WI38 (cell line): Measurements from ENCODE around the gene SULT1B1.
"Not testable (repeated sequence)": the region's sequence is repeated elsewhere in the genome, so short reads cannot be mapped to it uniquely, and the experiment has no call there.

Experiments used
- H3K4me3 ChIP-seq: 2 replicates; pipeline ENCODE4 v1.5.1; 2011; ENCODE audit warnings: low read depth, mild to moderate bottlenecking, control low read depth, low read length
- CTCF ChIP-seq: IDR thresholded peaks from 2 replicates; pipeline ENCODE4 v1.5.1; 2012; ENCODE audit warnings: low read depth, mild to moderate bottlenecking, control low read depth, low read length

SULT1B1 gene

DNA sequence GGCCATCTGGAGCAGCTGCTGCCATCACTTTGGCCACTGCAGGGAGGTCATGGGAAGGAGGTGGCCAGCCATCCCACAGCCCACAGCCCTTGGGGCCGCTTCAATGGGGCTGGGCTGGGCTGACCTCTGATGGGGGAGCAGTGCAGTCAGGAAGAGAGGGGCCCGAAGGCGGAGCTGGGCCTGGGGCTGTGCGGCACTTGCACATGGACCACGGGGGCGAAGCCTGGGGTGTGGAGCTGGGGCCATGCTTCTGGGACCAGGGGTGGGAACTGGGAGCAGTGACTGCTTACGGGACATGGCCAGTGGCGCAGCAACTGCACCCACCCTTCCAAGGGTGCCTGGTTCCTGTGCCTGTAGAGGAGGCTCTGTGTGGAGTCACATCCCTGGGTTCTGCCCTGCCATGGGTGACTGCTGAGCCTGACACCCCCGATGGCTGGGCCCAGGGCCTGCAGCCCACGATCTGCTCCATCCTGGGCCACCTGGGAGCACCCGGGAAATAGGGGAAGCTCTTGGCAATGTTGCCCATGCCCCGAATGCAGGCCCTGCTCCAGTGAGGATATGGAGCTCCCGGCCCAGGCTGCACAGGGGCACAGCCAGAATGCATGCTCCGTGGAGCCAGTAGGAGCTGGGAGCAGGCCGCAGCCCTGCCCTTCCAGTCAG is 22.4 kb upstream of the SULT1B1 start:
- no peak for TF ChIP-seq CTCF
- no peak overlapping the region for H3K4me3 ChIP-seq

DNA sequence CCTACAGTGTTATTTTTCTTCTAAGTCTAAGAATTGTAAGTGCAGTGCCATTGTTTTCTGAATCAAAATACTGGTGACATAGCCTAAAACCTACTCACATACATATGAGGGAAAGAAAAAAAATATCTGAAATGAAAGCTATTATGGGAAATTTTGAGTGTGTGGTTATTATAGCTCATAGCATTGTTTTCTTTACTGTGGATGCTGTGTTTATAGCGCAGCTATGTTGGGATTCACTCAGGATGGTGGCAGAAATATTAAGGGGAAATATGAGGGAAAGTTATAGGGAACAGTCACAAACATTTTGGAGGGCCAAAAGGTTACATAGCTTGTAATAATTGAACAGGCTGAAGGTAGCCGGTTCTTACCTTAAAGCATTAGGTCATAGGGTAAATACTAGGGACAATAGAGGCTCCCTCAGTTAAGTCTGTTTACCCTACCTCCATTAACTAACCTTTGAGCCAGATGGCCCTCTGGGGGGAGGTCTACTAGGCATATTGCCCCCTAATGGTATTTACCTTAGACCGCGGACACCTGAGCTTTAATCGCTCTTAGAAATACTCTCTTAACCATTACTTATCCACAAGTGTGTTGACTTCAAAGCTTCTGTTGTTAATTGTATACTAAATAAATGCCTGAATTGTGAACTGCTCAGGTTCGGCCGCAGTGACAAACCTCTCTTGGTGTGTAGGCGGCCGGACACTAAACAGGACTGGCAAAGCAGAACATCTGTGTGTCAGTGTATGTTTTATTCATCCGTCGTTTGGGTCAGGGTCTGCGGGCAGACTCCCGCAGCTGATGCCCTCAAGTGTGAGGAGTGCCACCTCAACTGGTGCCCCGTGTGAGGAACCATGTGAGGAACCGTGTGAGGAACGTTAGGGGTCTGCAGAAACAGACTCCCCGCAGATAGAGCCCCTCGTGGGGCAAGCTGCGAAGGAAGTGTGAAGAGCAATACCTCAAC is 21.3 kb upstream of the SULT1B1 start:
- TF ChIP-seq CTCF: no peak
- no peak overlapping the region for H3K4me3 ChIP-seq

DNA sequence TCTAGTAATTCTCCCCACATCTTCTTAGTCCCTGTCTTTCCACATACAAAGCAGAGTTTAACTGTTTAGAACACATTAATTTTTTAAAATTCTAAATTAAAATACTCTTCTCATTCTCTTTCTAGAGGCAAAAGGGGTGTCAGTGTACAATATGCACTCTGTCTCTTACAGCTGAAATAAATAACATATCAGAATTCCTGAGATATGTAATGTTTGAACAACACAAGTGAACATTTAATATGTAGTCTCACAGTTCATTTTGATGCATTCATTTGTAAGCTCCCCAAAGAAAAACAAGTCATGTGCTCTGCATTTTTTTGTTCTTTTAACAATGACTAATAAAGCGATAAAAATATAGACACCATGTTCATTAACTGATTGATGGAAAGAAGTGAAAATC is 19.7 kb upstream of the SULT1B1 start:
- TF ChIP-seq CTCF: no peak

GRCh38 chr4:69776696-69777095 is 16.3 kb upstream of the SULT1B1 start:
- H3K4me3 ChIP-seq: no peak overlapping the region
- no peak for TF ChIP-seq CTCF

More for the DNA sequence above, 19.7 kb upstream of the SULT1B1 start:
- H3K4me3 ChIP-seq: no peak overlapping the region

- H3K4me3 ChIP-seq: no peak overlapping the region
- TF ChIP-seq CTCF: no peak
Observed at GRCh38 chr4:69775321-69775867, 15.0 kb upstream of the SULT1B1 start.

DNA sequence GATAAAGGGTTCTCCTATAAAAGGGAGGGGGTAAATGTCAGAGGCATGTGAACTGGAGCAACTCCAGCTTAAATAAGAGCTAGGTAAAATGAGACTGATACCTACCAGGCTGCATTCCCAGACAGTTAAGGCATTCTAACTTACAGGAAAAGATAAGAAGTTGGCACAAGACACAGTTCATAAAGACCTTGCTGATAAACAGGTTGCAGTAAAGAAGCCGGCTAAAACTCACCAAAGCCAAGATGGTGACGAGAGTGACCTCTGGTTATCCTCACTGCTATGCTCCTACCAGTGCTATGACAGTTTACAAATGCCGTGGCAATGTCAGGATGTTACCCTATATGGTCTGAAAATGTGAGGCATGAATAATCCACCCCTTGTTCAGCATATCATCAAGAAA is 13.1 kb upstream of the SULT1B1 start:
- TF ChIP-seq CTCF: no peak
- no peak overlapping the region for H3K4me3 ChIP-seq

DNA sequence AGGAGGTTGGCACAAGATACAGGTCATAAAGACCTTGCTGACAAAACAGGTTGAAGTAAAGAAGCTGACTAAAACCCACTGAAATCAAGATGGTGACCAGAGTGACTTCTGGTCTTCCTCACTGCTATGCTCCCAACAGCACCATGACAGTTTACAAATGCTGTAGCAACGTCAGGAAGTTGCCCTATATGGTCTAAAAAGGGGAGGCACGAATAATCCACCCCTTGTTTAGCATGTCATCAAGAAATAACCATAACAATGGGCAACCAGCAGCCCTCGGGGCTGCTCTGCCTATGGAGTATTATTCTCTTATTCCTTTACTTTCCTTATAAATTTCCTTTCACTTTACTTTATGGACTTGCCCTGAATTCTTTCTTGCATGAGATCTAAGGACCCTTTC is 8.1 kb upstream of the SULT1B1 start:
- not testable (repeated sequence) for H3K4me3 ChIP-seq
